ENCODE measurements around the gene CAB39L. TPM values are rescaled to one million over a fixed set of nuclear protein-coding genes. Genes with fewer than 3 reads are reported as not detected.

CAB39L gene
- total RNA-seq, 1 donor from 2014 or later, result 3.4 TPM

DNA sequence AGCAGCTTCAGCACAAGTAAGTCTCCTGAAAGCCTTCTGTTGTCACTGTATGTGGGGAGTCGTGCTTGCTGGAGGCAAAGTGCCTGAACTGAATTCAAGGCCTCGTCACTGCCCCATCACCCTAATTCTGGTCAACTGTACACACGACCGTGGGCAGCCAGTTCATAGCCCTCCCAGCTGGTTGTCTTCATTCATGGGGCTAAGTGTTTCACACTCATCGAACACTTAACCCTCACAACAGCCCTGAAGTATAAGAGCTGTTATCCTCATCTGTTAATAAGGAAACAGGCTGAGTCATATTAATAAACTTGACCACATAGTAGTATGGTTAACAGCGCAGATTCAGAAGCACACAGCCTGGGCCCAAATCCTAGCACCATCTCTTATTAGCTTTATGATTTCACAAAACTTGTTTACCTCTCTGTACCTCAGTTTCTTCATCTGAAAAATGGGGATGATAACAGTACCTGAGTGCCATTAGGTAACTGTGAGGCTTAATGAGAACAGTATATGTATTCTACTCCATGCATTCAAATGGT lies 129.5 kb downstream of the CAB39L start:
- no peak overlapping the region for H3K27ac Mint-ChIP-seq
- ChIA-PET CTCF (interaction anchor here (1.4 kb wide), 1 partner anchor 293 kb away, joined by 3 read pairs; no protein-coding TSS in a partner anchor), POLR2A (interaction anchor here (0.5 kb wide), 1 partner anchor 204 kb away, joined by 3 read pairs; no protein-coding TSS in a partner anchor)
- H3K9me3 Mint-ChIP-seq, result no peaks in the 10 kb centered on the region
- TF ChIP-seq, protein P1, sequence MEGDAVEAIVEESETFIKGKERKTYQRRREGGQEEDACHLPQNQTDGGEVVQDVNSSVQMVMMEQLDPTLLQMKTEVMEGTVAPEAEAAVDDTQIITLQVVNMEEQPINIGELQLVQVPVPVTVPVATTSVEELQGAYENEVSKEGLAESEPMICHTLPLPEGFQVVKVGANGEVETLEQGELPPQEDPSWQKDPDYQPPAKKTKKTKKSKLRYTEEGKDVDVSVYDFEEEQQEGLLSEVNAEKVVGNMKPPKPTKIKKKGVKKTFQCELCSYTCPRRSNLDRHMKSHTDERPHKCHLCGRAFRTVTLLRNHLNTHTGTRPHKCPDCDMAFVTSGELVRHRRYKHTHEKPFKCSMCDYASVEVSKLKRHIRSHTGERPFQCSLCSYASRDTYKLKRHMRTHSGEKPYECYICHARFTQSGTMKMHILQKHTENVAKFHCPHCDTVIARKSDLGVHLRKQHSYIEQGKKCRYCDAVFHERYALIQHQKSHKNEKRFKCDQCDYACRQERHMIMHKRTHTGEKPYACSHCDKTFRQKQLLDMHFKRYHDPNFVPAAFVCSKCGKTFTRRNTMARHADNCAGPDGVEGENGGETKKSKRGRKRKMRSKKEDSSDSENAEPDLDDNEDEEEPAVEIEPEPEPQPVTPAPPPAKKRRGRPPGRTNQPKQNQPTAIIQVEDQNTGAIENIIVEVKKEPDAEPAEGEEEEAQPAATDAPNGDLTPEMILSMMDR (IDR thresholded peaks at IDR 0.05), result no peak
- H3K4me1 Mint-ChIP-seq, result no peaks in the 10 kb centered on the region
- no peak for ATAC-seq (ENCODE audit: low read depth)
- DNase-seq, result no peak
- H3K36me3 Mint-ChIP-seq (ENCODE audit: low read depth), result peaks cover 6% of the 10 kb centered on the region
- no peak overlapping the region for H3K4me3 Mint-ChIP-seq
- H3K27me3 Mint-ChIP-seq, result no peaks in the 10 kb centered on the region
- intact Hi-C loops (cut with micrococcal nuclease), result no loop called here

DNA sequence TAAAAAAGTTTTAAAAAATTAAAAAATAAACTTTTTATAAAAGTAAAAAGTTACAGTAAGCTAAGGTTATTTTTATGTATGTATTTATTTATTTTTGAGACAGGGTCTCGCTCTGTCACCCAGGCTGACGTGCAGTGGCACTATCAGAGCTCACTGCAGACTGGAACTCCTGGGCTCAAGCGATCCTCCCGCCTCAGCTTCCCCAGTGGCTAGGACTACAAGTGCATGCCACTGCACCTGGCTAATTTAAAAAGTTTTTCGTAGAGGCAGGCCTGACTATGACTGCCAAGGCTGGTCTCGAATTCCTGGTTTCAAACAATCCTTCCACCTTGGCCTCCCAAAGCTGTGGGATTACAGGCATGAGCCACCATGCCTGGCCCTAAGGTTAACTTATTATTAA lies 132.0 kb downstream of the CAB39L start:
- Mint-ChIP-seq H3K4me3 (no peak overlapping the region), H3K27ac (no peak overlapping the region), H3K27me3 (no peaks in the 10 kb centered on the region), H3K9me3 (no peaks in the 10 kb centered on the region), H3K36me3 (ENCODE audit: low read depth) (peaks cover 8% of the 10 kb centered on the region), H3K4me1 (no peaks in the 10 kb centered on the region)
- POLR2A ChIA-PET, result no interaction called here
- ATAC-seq (ENCODE audit: low read depth) (no peak), DNase-seq (no peak)
- CTCF ChIA-PET, result no interaction called here
- intact Hi-C loops (cut with micrococcal nuclease), result no loop called here
- TF ChIP-seq, protein P1 (IDR thresholded peaks at IDR 0.05), result no peak

DNA sequence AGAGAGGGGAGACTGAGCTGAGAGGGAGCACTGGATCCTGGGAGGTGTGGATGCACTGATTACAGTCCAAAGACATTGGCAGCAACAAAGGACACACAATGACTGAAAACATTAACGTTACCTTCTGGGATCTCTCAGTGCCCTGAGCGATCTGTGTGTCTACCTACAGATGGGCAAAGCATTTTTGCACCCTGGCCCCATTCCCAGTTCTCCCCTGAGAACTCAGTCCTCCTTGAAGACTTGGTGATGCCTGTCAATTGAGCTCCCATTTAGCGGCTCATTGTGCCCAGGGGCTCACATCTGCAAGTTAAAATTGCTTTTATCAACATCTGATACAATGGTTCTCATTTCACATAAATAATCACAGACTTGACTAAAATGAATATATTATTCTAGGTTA lies 133.6 kb downstream of the CAB39L start:
- DNase-seq (no peak), ATAC-seq (ENCODE audit: low read depth) (no peak)
- Mint-ChIP-seq H3K36me3 (ENCODE audit: low read depth) (peaks cover 8% of the 10 kb centered on the region), H3K27ac (no peak overlapping the region), H3K4me1 (peaks cover 8% of the 10 kb centered on the region), H3K9me3 (no peaks in the 10 kb centered on the region), H3K27me3 (no peaks in the 10 kb centered on the region), H3K4me3 (no peak overlapping the region)
- ChIA-PET CTCF (no interaction called here), POLR2A (no interaction called here)
- intact Hi-C loops (cut with micrococcal nuclease), result no loop called here
- TF ChIP-seq, protein P1 (IDR thresholded peaks at IDR 0.05), result no peak

DNA sequence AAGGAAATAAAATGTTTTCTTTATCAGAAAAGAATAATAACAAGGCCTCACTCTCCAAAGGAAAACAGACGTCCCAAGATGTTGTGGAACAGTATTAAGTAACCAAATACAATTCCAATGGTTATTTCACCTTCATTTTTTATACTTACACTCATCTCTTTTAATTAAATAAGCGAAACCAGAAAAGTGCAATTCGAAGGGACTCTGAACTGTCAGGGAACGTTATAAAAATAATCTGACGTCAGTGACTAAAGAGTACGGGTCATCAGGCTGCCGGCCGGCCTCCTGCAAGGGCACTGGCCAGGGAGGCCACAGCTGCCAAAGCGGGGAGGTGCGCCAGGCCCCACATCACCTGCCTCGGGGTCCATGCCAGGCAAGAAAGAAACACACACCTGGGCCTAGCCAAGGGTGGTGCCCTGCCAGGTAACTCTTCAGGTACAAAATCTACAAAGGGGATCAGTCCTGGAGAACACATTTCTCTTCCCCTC lies 134.9 kb downstream of the CAB39L start:
- Mint-ChIP-seq H3K36me3 (ENCODE audit: low read depth) (peaks cover 8% of the 10 kb centered on the region), H3K9me3 (no peaks in the 10 kb centered on the region), H3K4me3 (no peak overlapping the region), H3K27me3 (no peaks in the 10 kb centered on the region), H3K27ac (no peak overlapping the region), H3K4me1 (peaks cover 9% of the 10 kb centered on the region)
- POLR2A ChIA-PET, result no interaction called here
- ATAC-seq (ENCODE audit: low read depth) (no peak), DNase-seq (no peak)
- TF ChIP-seq, protein P1 (IDR thresholded peaks at IDR 0.05), result no peak
- intact Hi-C loops (cut with micrococcal nuclease), result no loop called here
- CTCF ChIA-PET, result no interaction called here

DNA sequence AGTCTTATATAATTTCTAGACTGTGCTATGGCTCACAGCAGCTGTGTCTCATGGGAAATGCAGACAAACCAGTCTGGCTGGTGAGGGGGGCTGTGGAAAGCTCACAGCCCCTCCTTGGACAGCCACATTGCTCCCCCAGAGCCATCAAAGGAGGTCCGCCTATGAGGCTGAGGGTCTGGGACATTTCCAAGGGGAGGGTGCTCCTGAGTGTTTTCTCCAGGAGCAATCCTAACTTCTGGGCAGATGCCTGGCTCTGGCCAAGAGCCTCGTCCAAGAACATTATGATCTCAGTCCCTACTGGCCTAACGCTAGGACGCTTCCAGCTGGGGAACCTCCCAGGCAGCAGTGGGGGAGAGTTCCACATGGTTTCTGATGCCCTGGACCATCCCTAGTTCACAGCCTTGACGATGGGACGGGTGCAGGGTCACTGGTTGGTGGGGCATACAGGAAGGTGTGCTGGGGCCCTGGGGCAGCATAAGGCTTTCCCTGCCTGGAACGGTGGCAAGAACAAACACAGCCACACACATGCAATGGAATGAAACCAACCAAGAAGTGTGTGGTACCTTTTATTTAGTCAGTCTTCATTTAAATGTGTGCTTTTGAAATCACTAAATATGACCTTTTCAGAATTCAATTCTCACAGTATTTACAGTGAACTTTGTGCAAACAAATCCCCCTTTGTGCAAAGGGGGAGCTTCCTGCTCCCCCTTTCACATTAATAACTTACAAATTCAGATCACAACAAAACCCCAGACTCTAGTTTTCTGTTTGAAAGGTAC lies 135.6 kb downstream of the CAB39L start:
- DNase-seq, result no peak
- Mint-ChIP-seq H3K9me3 (no peaks in the 10 kb centered on the region), H3K36me3 (ENCODE audit: low read depth) (peaks cover 8% of the 10 kb centered on the region), H3K4me3 (no peak overlapping the region), H3K27me3 (no peaks in the 10 kb centered on the region), H3K4me1 (peaks cover 15% of the 10 kb centered on the region), H3K27ac (no peak overlapping the region)
- CTCF ChIA-PET, result no interaction called here
- no peak for ATAC-seq (ENCODE audit: low read depth)
- TF ChIP-seq, protein P1 (IDR thresholded peaks at IDR 0.05), result no peak
- intact Hi-C loops (cut with micrococcal nuclease), result no loop called here
- POLR2A ChIA-PET, result interaction anchor here (1.0 kb wide), 1 partner anchor 12 kb away, joined by 5 read pairs; no protein-coding TSS in a partner anchor

All from activated B cell treated with CpG ODN at 0.5 μM for 24 hours (primary cell).